Activated naive CD8-positive, alpha-beta T cell (primary cell): ENCODE data around the gene LCNL1.

ENCODE experiments used
- H3K27ac Mint-ChIP-seq: one replicate; pipeline ENCODE4 v1.8.0; 2021; ENCODE audit warnings: mixed read lengths
- H3K27me3 Mint-ChIP-seq: one replicate; pipeline ENCODE4 v1.8.0; 2021; ENCODE audit warnings: mixed read lengths
- H3K36me3 Mint-ChIP-seq: one replicate; pipeline ENCODE4 v1.8.0; 2021; ENCODE audit warnings: mixed read lengths
- H3K4me1 Mint-ChIP-seq: one replicate; pipeline ENCODE4 v1.8.0; 2021; ENCODE audit warnings: low read depth, mixed read lengths
- H3K4me3 Mint-ChIP-seq: one replicate; pipeline ENCODE4 v1.8.0; 2021; ENCODE audit warnings: mild to moderate bottlenecking, mixed read lengths
- H3K9me3 Mint-ChIP-seq: one replicate; pipeline ENCODE4 v1.8.0; 2021; ENCODE audit warnings: low read depth, mixed read lengths

LCNL1 gene

DNA sequence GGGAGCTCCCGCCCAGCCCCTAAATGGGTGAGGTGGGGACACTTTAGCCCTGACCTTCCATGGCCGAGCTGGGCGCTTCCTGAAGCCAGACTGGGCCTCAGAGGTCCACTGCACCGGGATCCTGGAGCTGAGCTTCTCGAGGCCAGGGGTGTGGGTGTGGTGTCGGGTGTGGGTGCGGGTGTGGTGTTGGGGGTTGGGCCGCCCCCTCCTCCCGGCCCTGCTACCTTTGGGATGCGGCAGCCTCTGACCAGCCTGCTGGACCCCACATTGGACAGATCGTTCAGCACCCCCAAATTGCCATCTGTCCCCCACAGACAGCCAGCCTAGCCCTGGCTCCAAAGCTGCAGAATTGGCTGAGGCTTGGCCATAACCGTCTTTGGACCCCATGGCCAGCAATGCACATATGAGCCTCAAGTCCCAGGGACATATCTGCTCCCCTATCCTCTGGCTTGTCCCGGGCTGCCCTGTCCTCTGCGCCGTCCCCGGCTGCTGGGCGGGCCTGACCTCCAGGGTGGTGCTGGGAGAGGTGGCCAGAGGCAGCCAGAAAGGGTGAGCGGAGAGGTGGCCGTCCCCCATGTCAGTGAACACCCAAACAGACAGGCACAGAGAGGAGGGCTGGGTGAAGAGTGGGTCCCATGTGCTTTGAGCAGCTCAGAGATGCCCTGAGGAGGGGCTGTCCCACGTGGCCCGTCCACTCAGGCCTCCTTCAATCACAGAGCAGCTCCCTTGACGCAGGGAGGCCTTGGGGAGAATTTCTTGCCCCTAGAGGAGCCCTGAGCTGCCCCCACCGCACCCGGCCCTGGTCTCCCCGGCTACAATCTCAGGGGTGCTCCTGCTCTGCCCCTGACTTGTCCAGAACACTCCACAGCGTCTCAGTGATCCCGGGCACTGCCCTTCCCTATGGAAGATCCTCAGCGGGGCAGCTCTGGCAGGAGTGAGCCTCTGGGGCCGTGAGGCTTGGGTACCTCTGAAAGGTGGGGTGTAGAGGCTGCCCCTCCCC lies 8.9 kb upstream of the LCNL1 start:
- Mint-ChIP-seq H3K27ac (no peak overlapping the region), H3K4me1 (peaks cover 13% of the 10 kb centered on the region), H3K4me3 (no peak overlapping the region), H3K27me3 (no peaks in the 10 kb centered on the region), H3K9me3 (no peaks in the 10 kb centered on the region), H3K36me3 (no peaks in the 10 kb centered on the region)

DNA sequence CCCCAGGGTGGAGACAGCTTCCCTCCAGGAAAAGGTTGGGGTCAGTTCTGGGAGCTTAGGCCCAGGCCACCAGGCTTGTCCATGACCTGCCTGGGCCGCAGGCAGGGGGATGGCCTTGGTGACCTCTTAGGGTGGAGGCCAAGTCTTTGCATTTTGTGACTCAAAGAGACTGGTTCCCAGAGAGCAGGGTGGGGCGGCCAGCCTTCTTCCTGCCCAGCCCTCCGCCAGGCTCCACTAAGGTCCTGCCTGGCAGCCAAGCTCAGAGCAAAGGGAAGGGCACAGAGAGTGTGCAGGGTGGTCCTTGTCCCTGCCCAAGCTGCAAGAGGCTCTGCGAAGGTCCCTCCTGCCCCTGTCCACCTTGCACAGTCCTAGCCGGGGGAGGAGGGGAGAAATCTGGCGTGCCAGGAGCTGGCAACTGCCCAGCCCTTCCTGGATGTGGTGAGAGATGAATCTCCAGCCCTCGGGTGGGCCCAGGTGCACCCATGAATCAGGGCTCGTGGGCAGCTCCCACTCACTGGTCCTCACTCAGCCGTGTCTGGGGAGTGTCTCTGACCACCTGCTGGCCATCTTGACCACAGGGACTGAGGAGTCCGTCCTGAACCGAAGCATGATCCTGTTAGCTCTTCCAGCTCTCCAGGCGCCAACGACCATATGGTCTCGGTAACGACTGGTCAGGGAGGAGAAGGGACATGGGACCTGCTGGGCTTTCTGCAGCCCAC lies 7.8 kb upstream of the LCNL1 start:
- no peaks in the 10 kb centered on the region for H3K9me3 Mint-ChIP-seq
- no peak overlapping the region for H3K27ac Mint-ChIP-seq
- peak overlapping the region; percentile 9 for H3K4me3 Mint-ChIP-seq
- H3K27me3 Mint-ChIP-seq = no peaks in the 10 kb centered on the region
- no peaks in the 10 kb centered on the region for H3K36me3 Mint-ChIP-seq
- H3K4me1 Mint-ChIP-seq = peaks cover 13% of the 10 kb centered on the region

- Mint-ChIP-seq H3K9me3 (no peaks in the 10 kb centered on the region), H3K4me1 (peaks cover 14% of the 10 kb centered on the region), H3K36me3 (no peaks in the 10 kb centered on the region), H3K4me3 (peak overlapping the region; percentile 9), H3K27me3 (peaks cover 2% of the 10 kb centered on the region), H3K27ac (no peak overlapping the region)
Measured at GRCh38 chr9:136975644-136976043, 7.1 kb upstream of the LCNL1 start.

DNA sequence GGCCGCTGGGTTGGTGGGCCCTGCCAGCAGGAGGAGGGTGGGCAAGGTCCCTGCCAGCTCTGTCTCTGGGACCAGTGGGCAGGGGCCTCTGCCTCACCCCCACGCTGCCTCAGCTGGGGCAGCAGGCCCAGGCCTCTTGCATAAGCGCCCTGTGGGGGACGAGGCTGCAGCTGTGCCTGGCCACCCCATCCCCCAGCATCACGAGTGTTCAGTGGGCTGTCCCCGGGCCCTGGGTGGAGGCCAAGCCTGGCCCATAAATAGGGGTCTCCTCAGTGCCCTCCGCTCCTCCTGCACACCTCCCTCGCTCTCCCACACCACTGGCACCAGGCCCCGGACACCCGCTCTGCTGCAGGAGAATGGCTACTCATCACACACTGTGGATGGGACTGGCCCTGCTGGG lies 5.6 kb upstream of the LCNL1 start, which contains the start of gene PTGDS:
PTGDS (plus strand) TSS at position 282 of the 400 bp plus-strand sequence; CDS start at position 357, 75 bp downstream.
- Mint-ChIP-seq H3K27ac (no peak within 1 kb of the TSS), H3K4me1 (peaks cover 14% of the 10 kb centered on the region), H3K27me3 (peaks cover 4% of the 10 kb centered on the region), H3K4me3 (no peak within 1 kb of the TSS), H3K9me3 (no peaks in the 10 kb centered on the region), H3K36me3 (no peaks in the 10 kb centered on the region)

DNA sequence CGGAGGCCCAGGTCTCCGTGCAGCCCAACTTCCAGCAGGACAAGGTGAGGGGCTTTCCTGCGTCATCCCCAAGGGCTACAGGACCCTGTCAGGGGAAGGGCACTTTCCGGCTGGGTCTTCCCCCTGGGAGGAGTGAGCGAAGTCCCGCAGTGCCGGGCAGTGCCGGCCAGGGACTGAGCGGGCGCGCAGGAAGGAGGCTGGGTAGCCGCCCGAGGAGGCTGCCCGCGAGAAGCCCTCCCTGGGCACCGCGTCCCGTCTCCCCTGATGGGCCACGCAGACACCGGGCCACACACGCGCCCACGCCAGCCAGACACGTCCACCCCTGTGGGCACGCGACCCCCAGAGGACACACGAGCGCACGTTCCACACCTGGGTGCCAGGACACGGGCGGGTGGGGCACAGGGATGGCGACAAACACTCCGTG lies 5.1 kb upstream of the LCNL1 start:
- H3K9me3 Mint-ChIP-seq = no peaks in the 10 kb centered on the region
- peaks cover 4% of the 10 kb centered on the region for H3K27me3 Mint-ChIP-seq
- no peak overlapping the region for H3K4me3 Mint-ChIP-seq
- no peak overlapping the region for H3K27ac Mint-ChIP-seq
- H3K36me3 Mint-ChIP-seq = no peaks in the 10 kb centered on the region
- H3K4me1 Mint-ChIP-seq = peaks cover 14% of the 10 kb centered on the region

DNA sequence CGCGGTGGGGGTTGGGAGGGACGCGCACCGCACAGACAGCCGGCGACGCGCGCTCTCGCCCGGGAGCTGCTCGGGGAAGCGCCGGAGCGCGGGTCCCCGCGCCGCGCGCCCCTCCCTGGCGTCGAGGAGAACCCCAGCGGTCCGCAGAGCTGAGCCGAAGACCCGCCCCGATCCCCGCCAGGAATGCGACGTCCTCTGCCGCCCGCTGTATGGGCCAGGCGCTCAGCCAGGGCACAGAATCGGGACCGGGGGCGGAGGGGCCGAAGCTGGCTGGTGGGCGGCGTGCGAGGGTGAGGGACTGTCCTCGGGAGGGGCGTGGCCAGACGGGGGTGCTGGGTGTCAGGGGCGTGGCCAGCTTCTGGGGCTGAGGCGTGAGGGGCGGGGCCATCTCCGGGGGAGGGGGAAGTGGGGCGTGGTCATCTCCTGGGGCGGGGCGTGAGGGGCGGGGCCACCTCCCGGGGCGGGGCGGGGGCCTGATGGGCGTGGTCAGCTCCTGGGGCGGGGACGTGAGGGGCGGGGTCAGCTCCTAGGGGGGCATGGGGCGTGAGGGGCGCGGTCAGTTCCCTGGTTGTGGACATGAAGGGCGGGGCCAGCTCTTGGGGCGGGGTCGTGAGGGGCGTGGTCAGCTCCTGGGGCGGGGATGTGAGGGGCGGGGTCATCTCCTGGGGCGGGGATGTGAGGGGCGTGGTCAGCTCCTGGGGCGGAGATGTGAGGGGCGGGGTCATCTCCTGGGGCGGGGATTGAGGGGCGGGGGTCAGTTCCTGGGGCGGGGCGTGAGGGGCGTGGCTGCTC lies 4.5 kb upstream of the LCNL1 start:
- no peak overlapping the region for H3K27ac Mint-ChIP-seq
- H3K36me3 Mint-ChIP-seq = no peaks in the 10 kb centered on the region
- no peaks in the 10 kb centered on the region for H3K9me3 Mint-ChIP-seq
- peaks cover 4% of the 10 kb centered on the region for H3K27me3 Mint-ChIP-seq
- peaks cover 14% of the 10 kb centered on the region for H3K4me1 Mint-ChIP-seq
- H3K4me3 Mint-ChIP-seq = no peak overlapping the region

GRCh38 chr9:136978865-136979544 lies 3.8 kb upstream of the LCNL1 start:
- Mint-ChIP-seq H3K9me3 (no peaks in the 10 kb centered on the region), H3K27me3 (peaks cover 7% of the 10 kb centered on the region), H3K4me3 (no peak overlapping the region), H3K4me1 (peaks cover 17% of the 10 kb centered on the region), H3K36me3 (no peaks in the 10 kb centered on the region), H3K27ac (no peak overlapping the region)

DNA sequence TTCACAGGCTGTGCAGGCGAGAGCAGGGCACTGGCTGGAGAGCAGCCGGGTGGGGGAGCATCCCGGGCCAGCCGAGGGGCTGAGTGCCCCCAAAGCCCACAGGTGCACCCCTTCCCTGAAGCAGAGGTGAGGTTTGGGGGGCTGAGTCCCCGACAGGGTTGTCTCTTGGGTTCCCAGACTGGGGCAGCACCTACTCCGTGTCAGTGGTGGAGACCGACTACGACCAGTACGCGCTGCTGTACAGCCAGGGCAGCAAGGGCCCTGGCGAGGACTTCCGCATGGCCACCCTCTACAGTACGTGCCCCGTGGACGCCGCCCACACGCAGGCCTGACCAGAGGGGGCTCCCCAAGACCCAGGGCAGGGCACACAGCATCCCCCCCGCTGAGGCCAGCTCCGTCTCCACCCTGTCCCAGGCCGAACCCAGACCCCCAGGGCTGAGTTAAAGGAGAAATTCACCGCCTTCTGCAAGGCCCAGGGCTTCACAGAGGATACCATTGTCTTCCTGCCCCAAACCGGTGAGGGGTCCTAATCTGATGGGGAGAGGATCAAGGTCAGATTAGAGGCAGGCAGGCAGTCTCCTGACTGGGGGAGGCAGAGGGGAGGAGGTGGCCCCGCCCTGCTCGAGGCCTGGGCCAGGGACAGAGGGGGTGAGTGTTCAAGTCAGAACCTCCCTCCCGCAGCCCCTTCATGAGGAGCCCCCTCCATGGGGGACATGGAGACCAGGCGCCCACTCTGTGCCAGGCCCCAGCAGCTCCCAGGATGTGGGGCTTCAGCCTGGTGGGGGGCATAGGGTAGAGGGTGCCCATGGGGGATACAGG lies 2.8 kb upstream of the LCNL1 start:
- Mint-ChIP-seq H3K27me3 (peaks cover 7% of the 10 kb centered on the region), H3K4me3 (no peak overlapping the region), H3K4me1 (peaks cover 15% of the 10 kb centered on the region), H3K27ac (no peak overlapping the region), H3K9me3 (no peaks in the 10 kb centered on the region), H3K36me3 (no peaks in the 10 kb centered on the region)

GRCh38 chr9:136980669-136981478 lies 1.9 kb upstream of the LCNL1 start:
- peaks cover 10% of the 10 kb centered on the region for H3K4me1 Mint-ChIP-seq
- peaks cover 7% of the 10 kb centered on the region for H3K27me3 Mint-ChIP-seq
- H3K27ac Mint-ChIP-seq = no peak overlapping the region
- H3K36me3 Mint-ChIP-seq = no peaks in the 10 kb centered on the region
- no peak overlapping the region for H3K4me3 Mint-ChIP-seq
- H3K9me3 Mint-ChIP-seq = no peaks in the 10 kb centered on the region

DNA sequence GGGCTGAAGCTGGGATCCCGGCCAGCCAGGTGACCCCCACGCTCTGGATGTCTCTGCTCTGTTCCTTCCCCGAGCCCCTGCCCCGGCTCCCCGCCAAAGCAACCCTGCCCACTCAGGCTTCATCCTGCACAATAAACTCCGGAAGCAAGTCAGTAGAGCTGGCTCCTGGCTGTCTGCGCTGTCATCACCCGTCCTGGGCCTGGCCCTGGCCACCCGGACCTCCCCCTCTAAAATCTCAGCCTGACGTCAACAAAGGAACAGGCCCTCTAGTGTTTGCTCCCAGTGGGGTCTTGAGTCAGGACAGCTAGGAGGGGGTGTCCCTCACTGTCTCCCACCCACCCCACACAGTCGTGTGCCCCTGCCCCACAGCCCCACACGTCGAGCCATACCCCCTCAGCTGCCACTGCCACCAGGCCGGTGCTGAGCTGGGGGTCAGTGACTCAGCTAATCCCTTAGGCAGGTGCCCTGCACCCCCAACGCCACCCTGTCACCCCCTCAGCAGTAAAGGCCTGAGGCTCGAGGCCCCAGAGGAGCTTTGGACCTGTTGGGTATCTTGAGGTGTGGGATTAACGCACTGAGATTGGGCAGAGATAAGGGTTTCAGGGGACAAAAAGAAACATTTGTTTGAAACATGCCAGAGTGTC lies 1.1 kb upstream of the LCNL1 start:
- H3K4me1 Mint-ChIP-seq = peaks cover 5% of the 10 kb centered on the region

GRCh38 chr9:136983167-136983566 lies 374 bp downstream of the LCNL1 start:
- Mint-ChIP-seq H3K4me1 (peaks cover 5% of the 10 kb centered on the region), H3K4me3 (no peak overlapping the region), H3K27me3 (peaks cover 10% of the 10 kb centered on the region), H3K27ac (no peak overlapping the region), H3K36me3 (no peaks in the 10 kb centered on the region), H3K9me3 (no peaks in the 10 kb centered on the region)

More for the DNA sequence above, 1.1 kb upstream of the LCNL1 start:
- Mint-ChIP-seq H3K9me3 (no peaks in the 10 kb centered on the region), H3K27me3 (peaks cover 10% of the 10 kb centered on the region), H3K36me3 (no peaks in the 10 kb centered on the region), H3K4me3 (no peak overlapping the region), H3K27ac (no peak overlapping the region)

DNA sequence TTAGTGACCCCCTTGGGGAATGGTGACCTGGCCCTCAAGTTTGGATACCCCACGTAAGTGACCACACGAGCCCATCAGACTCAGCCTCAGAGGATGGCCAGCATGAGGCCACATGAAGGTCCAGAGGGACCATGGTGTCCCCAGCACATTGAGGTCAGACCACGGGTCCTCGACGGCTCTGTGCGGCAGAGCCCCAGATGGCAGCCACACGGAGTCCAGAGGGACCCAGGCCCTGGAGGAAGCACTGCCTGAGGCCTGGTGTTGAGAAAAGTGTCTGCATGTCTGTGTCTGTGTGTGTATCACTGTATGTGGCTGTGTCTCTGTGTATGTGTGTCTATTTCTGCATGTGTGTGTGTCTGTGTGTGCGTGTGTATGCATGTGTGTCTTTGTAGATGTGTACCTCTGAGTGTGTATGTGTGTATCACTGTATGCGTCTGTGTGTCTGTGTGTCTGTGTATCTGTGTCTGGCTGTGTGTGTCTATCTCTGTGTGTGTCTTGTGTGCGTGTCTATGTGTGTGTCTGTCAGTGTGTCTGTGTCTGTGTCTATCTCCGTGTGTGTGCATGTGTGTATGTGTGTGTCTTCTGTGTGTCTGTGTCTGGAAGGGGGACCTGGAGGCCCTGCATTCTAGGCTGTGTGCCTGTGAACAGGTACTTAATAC lies 992 bp downstream of the LCNL1 start:
- Mint-ChIP-seq H3K27ac (no peak overlapping the region), H3K4me1 (peaks cover 5% of the 10 kb centered on the region), H3K27me3 (peaks cover 10% of the 10 kb centered on the region), H3K4me3 (peak overlapping the region; percentile 19), H3K9me3 (no peaks in the 10 kb centered on the region), H3K36me3 (no peaks in the 10 kb centered on the region)
